Coronary artery (tissue), 2 donors: Measurements from ENCODE around the gene BTBD9.

Experiments
- DNase-seq: peaks from one replicate; pipeline ENCODE4 v3.0.0-alpha.2; 2017; ENCODE audit warnings: low spot score
- H3K27ac ChIP-seq, 2 donors: fragments of 200-600 bp; sonication (generic); one replicate each; pipeline ENCODE4 v1.5.1; 2016 to 2019
- H3K4me3 ChIP-seq: fragments of 200-600 bp; sonication (generic); 2 replicates; pipeline ENCODE4 v1.5.1; 2016; ENCODE audit warnings: mild to moderate bottlenecking, moderate library complexity
- CTCF ChIP-seq: fragments of 200-600 bp; sonication (generic); IDR thresholded peaks from one replicate; pipeline ENCODE4 v1.5.1; 2019; ENCODE audit warnings: antibody characterized with exemption

Gene BTBD9

GRCh38 chr6:38168126-38168525, 471.6 kb downstream of the BTBD9 start:
- DNase-seq: no peak
- TF ChIP-seq CTCF: no peak
- Histone ChIP-seq H3K27ac (no peak overlapping the region), H3K4me3 (no peak overlapping the region)

GRCh38 chr6:38167598-38167997, 472.1 kb downstream of the BTBD9 start:
- H3K4me3 ChIP-seq: no peak overlapping the region
- no peak for DNase-seq
- no peak for TF ChIP-seq CTCF
- H3K27ac ChIP-seq: no peak overlapping the region

- TF ChIP-seq CTCF: no peak
- no peak overlapping the region for H3K4me3 ChIP-seq
- H3K27ac ChIP-seq: no peak overlapping the region
- DNase-seq: no peak
These were observed 473.1 kb downstream of the BTBD9 start for GRCh38 chr6:38166411-38167240.

GRCh38 chr6:38164671-38165108, 475.0 kb downstream of the BTBD9 start:
- no peak for DNase-seq
- no peak for TF ChIP-seq CTCF
- no peak overlapping the region for H3K27ac ChIP-seq

GRCh38 chr6:38164131-38164481, 475.6 kb downstream of the BTBD9 start:
- DNase-seq: no peak
- Histone ChIP-seq H3K27ac (no peak overlapping the region), H3K4me3 (no peak overlapping the region)
- no peak for TF ChIP-seq CTCF

More at GRCh38 chr6:38164671-38165108, 475.0 kb downstream of the BTBD9 start:
- H3K4me3 ChIP-seq: no peak overlapping the region

- Histone ChIP-seq H3K27ac (no peak overlapping the region), H3K4me3 (no peak overlapping the region)
- no peak for DNase-seq
- no peak for TF ChIP-seq CTCF
These were observed 476.3 kb downstream of the BTBD9 start for GRCh38 chr6:38163186-38164130.
